ENCODE measurements around the gene IQSEC1. TPM values are rescaled to one million over a fixed set of nuclear protein-coding genes. Genes with fewer than 3 reads are reported as not detected.
"Not testable (repeated sequence)": the region's sequence is repeated elsewhere in the genome, so short reads cannot be mapped to it uniquely, and the experiment has no call there.

IQSEC1 gene
- total and polyA plus RNA-seq, 2 experiments from 2014 or later: 21.2 to 24.7 TPM

- no peaks in the 10 kb centered on the region for H3K36me3 ChIP-seq (replicated peaks; ENCODE audit: insufficient read depth, low read depth)
- H4K20me1 ChIP-seq (ENCODE audit: insufficient read depth, poor library complexity, severe bottlenecking): no peaks in the 10 kb centered on the region
- peaks cover 8% of the 10 kb centered on the region for H3K27me3 ChIP-seq
- no peaks in the 10 kb centered on the region for H3K79me2 ChIP-seq
- no peaks in the 10 kb centered on the region for H3K4me1 ChIP-seq (ENCODE audit: insufficient read depth)
- H2AFZ ChIP-seq: no peak overlapping the region
- H3K9me2 ChIP-seq (replicated peaks; ENCODE audit: insufficient read depth): no peaks in the 10 kb centered on the region
- H3K4me3 ChIP-seq: no peak overlapping the region
- TF ChIP-seq EZH2 (IDR thresholded peaks at IDR 0.05; ENCODE audit: borderline replicate concordance) (no peak), CTCF (IDR thresholded peaks at IDR 0.05; ENCODE audit: poor library complexity) (no peak), EZH2phosphoT487 (IDR thresholded peaks at IDR 0.05; ENCODE audit: low read depth, severe bottlenecking, unreplicated experiment) (no peak)
- no peak overlapping the region for H3K27ac ChIP-seq
- H3K9me3 ChIP-seq (ENCODE audit: low read depth): no peaks in the 10 kb centered on the region
- WGBS (ENCODE audit: low lambda C conversion rate, missing lambda C conversion rate): 91% methylated on average over 20 of the region's 20 CpGs
- DNase-seq (ENCODE audit: low spot score): no peak
- no peak overlapping the region for H3K4me2 ChIP-seq
Measured at GRCh38 chr3:12884790-12885582, 188.2 kb downstream of the IQSEC1 start.

GRCh38 chr3:12884186-12884680 lies 189.0 kb downstream of the IQSEC1 start:
- Histone ChIP-seq H3K4me3 (no peak overlapping the region), H3K4me1 (ENCODE audit: insufficient read depth) (no peaks in the 10 kb centered on the region), H2AFZ (no peak overlapping the region), H3K36me3 (replicated peaks; ENCODE audit: insufficient read depth, low read depth) (no peaks in the 10 kb centered on the region), H3K9me2 (replicated peaks; ENCODE audit: insufficient read depth) (no peaks in the 10 kb centered on the region), H3K4me2 (no peak overlapping the region), H3K27me3 (peaks cover 7% of the 10 kb centered on the region), H4K20me1 (ENCODE audit: insufficient read depth, poor library complexity, severe bottlenecking) (no peaks in the 10 kb centered on the region), H3K79me2 (no peaks in the 10 kb centered on the region), H3K27ac (no peak overlapping the region), H3K9me3 (ENCODE audit: low read depth) (no peaks in the 10 kb centered on the region)
- 88% methylated on average over 15 of the region's 15 CpGs for WGBS (ENCODE audit: low lambda C conversion rate, missing lambda C conversion rate)
- DNase-seq (ENCODE audit: low spot score): no peak
- TF ChIP-seq EZH2phosphoT487 (IDR thresholded peaks at IDR 0.05; ENCODE audit: low read depth, severe bottlenecking, unreplicated experiment): no peak
- TF ChIP-seq EZH2 (IDR thresholded peaks at IDR 0.05; ENCODE audit: borderline replicate concordance): no peak
- no peak for TF ChIP-seq CTCF (IDR thresholded peaks at IDR 0.05; ENCODE audit: poor library complexity)

- no peak overlapping the region for H3K4me2 ChIP-seq
- TF ChIP-seq CTCF (IDR thresholded peaks at IDR 0.05; ENCODE audit: poor library complexity) (no peak), EZH2 (IDR thresholded peaks at IDR 0.05; ENCODE audit: borderline replicate concordance) (no peak), EZH2phosphoT487 (IDR thresholded peaks at IDR 0.05; ENCODE audit: low read depth, severe bottlenecking, unreplicated experiment) (no peak)
- H3K36me3 ChIP-seq (replicated peaks; ENCODE audit: insufficient read depth, low read depth): no peaks in the 10 kb centered on the region
- H3K9me2 ChIP-seq (replicated peaks; ENCODE audit: insufficient read depth): no peaks in the 10 kb centered on the region
- no peaks in the 10 kb centered on the region for H4K20me1 ChIP-seq (ENCODE audit: insufficient read depth, poor library complexity, severe bottlenecking)
- peaks cover under 1% of the 10 kb centered on the region for H3K27me3 ChIP-seq
- no peaks in the 10 kb centered on the region for H3K9me3 ChIP-seq (ENCODE audit: low read depth)
- no peak overlapping the region for H2AFZ ChIP-seq
- no peaks in the 10 kb centered on the region for H3K4me1 ChIP-seq (ENCODE audit: insufficient read depth)
- no peaks in the 10 kb centered on the region for H3K79me2 ChIP-seq
- no peak overlapping the region for H3K4me3 ChIP-seq
- DNase-seq (ENCODE audit: low spot score): no peak
- WGBS (ENCODE audit: low lambda C conversion rate, missing lambda C conversion rate): 96% methylated on average over 34 of the region's 62 CpGs
- no peak overlapping the region for H3K27ac ChIP-seq
Measured at GRCh38 chr3:12882336-12883310, 190.6 kb downstream of the IQSEC1 start.

GRCh38 chr3:12881858-12882257 lies 191.4 kb downstream of the IQSEC1 start:
- H3K79me2 ChIP-seq; H2AFZ ChIP-seq; H3K27ac ChIP-seq; H3K4me3 ChIP-seq; DNase-seq (ENCODE audit: low spot score); H3K27me3 ChIP-seq; H3K4me1 ChIP-seq (ENCODE audit: insufficient read depth); H3K9me3 ChIP-seq (ENCODE audit: low read depth); H3K9me2 ChIP-seq (replicated peaks; ENCODE audit: insufficient read depth); H3K36me3 ChIP-seq (replicated peaks; ENCODE audit: insufficient read depth, low read depth); H4K20me1 ChIP-seq (ENCODE audit: insufficient read depth, poor library complexity, severe bottlenecking); H3K4me2 ChIP-seq: not testable (repeated sequence)
- 92% methylated on average over 12 of the region's 12 CpGs for WGBS (ENCODE audit: low lambda C conversion rate, missing lambda C conversion rate)

Data from hepatocyte (in vitro differentiated cells).